Panc1 (cell line): ENCODE results near the gene ZNF446. TPM values are rescaled to one million over a fixed set of nuclear protein-coding genes. Genes with fewer than 3 reads are reported as not detected.
A peak's percentile ranks its signal among the peaks of the same experiment; 100 is the strongest.

Experiments
- ATAC-seq: fragments of 200-7000 bp; cut with Tn5 transposase; 2 replicates; pipeline ENCODE4 v1.9.1; 2020; ENCODE audit warnings: mild to moderate bottlenecking, moderate library complexity
- BruUV-seq: library from RNA; stranded (reverse); fragments of 400-500 nt; replicated peaks from 2 replicates; lab custom pipeline; 2021; lab: Mats Ljungman, UMichigan
- CTCF ChIA-PET: fragments of 300-600 bp; sonication (Branson Sonifier 250); formaldehyde crosslinking; loops from one replicate; lab custom pipeline; 2022; ENCODE audit warnings: antibody characterized with exemption; lab: Charles Lee
- POLR2A ChIA-PET: fragments of 300-600 bp; sonication (Branson Sonifier 250); formaldehyde crosslinking; loops from one replicate; lab custom pipeline; 2022; ENCODE audit warnings: antibody characterized with exemption; lab: Charles Lee
- DNase-seq: peaks from one replicate; pipeline ENCODE4 v3.0.0-alpha.2; 2010; ENCODE audit warnings: low read depth, low spot score
- H3K27ac ChIP-seq: 2 replicates; pipeline ENCODE4 v1.5.1; 2011; ENCODE audit warnings: mild to moderate bottlenecking, low read length, inconsistent platforms
- H3K27me3 ChIP-seq: fragments of 200-500 bp; sonication (Bioruptor generic); 2 replicates; pipeline ENCODE4 v1.6.0; 2014; ENCODE audit warnings: low read length, inconsistent platforms; ENCODE audit not compliant: control insufficient read depth, insufficient read depth
- H3K36me3 ChIP-seq: fragments of 200-500 bp; sonication (Bioruptor generic); 2 replicates; pipeline ENCODE4 v1.5.1; 2014; ENCODE audit warnings: inconsistent platforms, mild to moderate bottlenecking, low read length, moderate library complexity; ENCODE audit not compliant: control insufficient read depth, insufficient read depth
- H3K4me1 ChIP-seq: 2 replicates; pipeline ENCODE4 v1.5.1; 2011; ENCODE audit warnings: inconsistent platforms, mild to moderate bottlenecking, low read length, moderate library complexity; ENCODE audit not compliant: control insufficient read depth, insufficient read depth
- H3K4me3 ChIP-seq, 2 experiments: 2 replicates each; pipeline ENCODE4 v1.5.1; 2011 to 2012; ENCODE audit warnings: low read depth in 2 of 2, low read length in 2 of 2, mild to moderate bottlenecking in 2 of 2, inconsistent platforms in 1 of 2, moderate library complexity in 1 of 2
- H3K9me3 ChIP-seq: fragments of 200-500 bp; sonication (Bioruptor generic); 2 replicates; pipeline ENCODE4 v1.5.1; 2014; ENCODE audit warnings: low read depth, mild to moderate bottlenecking, inconsistent platforms, low read length, moderate library complexity; ENCODE audit not compliant: control insufficient read depth, insufficient read depth
- CTCF ChIP-seq: fragments of 450-650 bp; IDR thresholded peaks from 2 replicates; pipeline ENCODE4 v1.5.1; 2017; ENCODE audit warnings: mild to moderate bottlenecking
- POLR2AphosphoS5 ChIP-seq: IDR thresholded peaks from 2 replicates; pipeline ENCODE4 v1.6.1; 2012; ENCODE audit warnings: mild to moderate bottlenecking, low read depth, low read length, moderate library complexity
- REST ChIP-seq, 2 experiments: IDR thresholded peaks; 2 replicates each; pipeline ENCODE4 v1.6.1; 2011 to 2012; ENCODE audit warnings: low read depth in 2 of 2, control low read depth in 1 of 2, low read length in 1 of 2, mild to moderate bottlenecking in 1 of 2, moderate library complexity in 1 of 2; ENCODE audit not compliant: insufficient read depth in 1 of 2
- SIN3A ChIP-seq: IDR thresholded peaks from 2 replicates; pipeline ENCODE4 v1.6.1; 2012; ENCODE audit warnings: low read depth, mild to moderate bottlenecking, low read length, moderate library complexity, borderline replicate concordance; ENCODE audit not compliant: insufficient read depth
- TCF7L2 ChIP-seq: IDR thresholded peaks from 2 replicates; pipeline ENCODE4 v1.6.1; 2011; ENCODE audit warnings: mild to moderate bottlenecking, low read depth, low read length, inconsistent platforms
- in situ Hi-C: cut with HindIII; loops from 2 replicates; pipeline ENCODE4 v1.10.0; 2016; ENCODE audit warnings: low sequenced_read_pairs, low pct_unique_long_range_greater_than_20kb
- intact Hi-C: fragments of 100-400 bp; cut with micrococcal nuclease; formaldehyde crosslinking; loops from one replicate; pipeline ENCODE4 v1.10.0; 2022; ENCODE audit not compliant: unreplicated experiment
- total RNA-seq: library from RNA; stranded (reverse); gene quantifications from one replicate; pipeline ENCODE4 v1.2.1, GENCODE V29; 2021; ENCODE audit not compliant: unreplicated experiment

Gene ZNF446
- total RNA-seq, 1 experiment from 2014 or later = 20.7 TPM

DNA sequence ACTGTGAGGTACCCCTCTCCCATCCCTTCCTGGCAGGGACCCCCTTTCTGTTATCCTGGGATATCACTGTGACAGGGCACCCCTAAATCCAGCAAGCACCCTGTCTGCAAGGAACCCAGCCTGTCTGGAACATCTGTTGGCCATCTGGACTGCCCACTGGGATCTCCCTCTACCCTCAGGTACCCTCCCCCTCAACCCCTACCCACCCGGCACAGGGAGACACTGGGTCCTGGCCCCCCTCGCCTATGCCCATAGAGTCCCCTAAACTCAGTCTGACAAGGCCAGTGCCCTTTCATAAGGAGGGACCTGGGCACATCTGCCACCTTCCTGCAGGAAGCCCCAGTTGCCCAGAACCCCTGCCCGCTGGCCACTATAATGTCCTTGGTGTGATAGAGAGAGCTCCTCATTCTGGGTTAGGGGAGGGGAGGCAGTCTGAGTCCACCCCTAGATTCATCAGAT lies 38.4 kb downstream of the ZNF446 start:
- peak overlapping the region; percentile 38 to 70 for H3K4me3 ChIP-seq
- CTCF ChIA-PET = interaction anchor here (0.6 to 0.7 kb wide), 2 partner anchors 10 to 39 kb away, joined by 5 to 7 read pairs; no protein-coding TSS in a partner anchor
- in situ Hi-C loops = no loop called here
- no peak for TF ChIP-seq SIN3A
- no peak for TF ChIP-seq TCF7L2
- no peak for TF ChIP-seq POLR2AphosphoS5
- intact Hi-C loops = no loop called here
- peak overlapping the region; percentile 93 for H3K27ac ChIP-seq
- no peak for ATAC-seq
- POLR2A ChIA-PET = interaction anchor here (1.0 kb wide), 1 partner anchor 29 kb away, joined by 4 read pairs; the partner anchor contains the start of gene TRIM28
- peaks cover 26% of the 10 kb centered on the region for H3K4me1 ChIP-seq
- no TSS peak for BruUV-seq
- H3K36me3 ChIP-seq = peaks cover 3% of the 10 kb centered on the region; the same call in 1 of the 2 replicates
- no peak for DNase-seq
- H3K27me3 ChIP-seq = no peaks in the 10 kb centered on the region
- H3K9me3 ChIP-seq = no peaks in the 10 kb centered on the region

DNA sequence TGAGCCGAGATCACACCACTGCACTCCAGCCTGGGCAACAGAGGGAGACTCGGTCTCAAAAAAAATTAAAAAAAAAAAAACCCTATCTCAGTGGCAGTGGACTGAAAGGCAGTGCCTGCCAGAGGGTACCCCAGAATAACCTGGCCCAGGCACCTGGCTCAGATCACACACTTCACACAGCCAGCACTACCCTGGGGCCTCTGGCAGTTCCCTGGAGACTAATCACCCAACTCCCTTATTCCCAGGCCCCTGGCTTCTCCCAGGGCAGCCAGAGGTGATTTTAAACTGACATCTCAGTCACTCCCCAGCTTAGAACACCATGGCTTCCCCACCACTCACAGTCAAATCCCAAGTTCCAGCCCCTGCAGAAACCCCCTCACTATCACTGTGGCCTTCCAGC lies 39.1 kb downstream of the ZNF446 start:
- H3K27ac ChIP-seq = no peak overlapping the region
- H3K27me3 ChIP-seq = no peaks in the 10 kb centered on the region
- TF ChIP-seq TCF7L2 (no peak), CTCF (no peak), POLR2AphosphoS5 (no peak), REST (IDR thresholded peaks at IDR 0.05; ENCODE audit: insufficient read depth in 1 of 2, low read depth in 2 of 2, low read length in 1 of 2) (no peak), SIN3A (no peak)
- no peak for DNase-seq
- H3K9me3 ChIP-seq = no peaks in the 10 kb centered on the region
- POLR2A ChIA-PET = no interaction called here
- intact Hi-C loops (no loop called here), in situ Hi-C loops (no loop called here)
- no peak for ATAC-seq
- TSS peak; percentile 67 for BruUV-seq
- H3K36me3 ChIP-seq = peaks cover 3% of the 10 kb centered on the region; the same call in 1 of the 2 replicates
- CTCF ChIA-PET = no interaction called here
- H3K4me1 ChIP-seq = peaks cover 27% of the 10 kb centered on the region
- H3K4me3 ChIP-seq = no peak overlapping the region

- peak overlapping the region; percentile 5; the same call in 1 of the 2 replicates for H3K27ac ChIP-seq
- ChIA-PET POLR2A (interaction anchor here (0.8 kb wide), 1 partner anchor 56 kb away, joined by 5 read pairs; the partner anchor contains the start of gene MZF1), CTCF (no interaction called here)
- no peak for DNase-seq
- no peak overlapping the region for H3K4me3 ChIP-seq
- H3K36me3 ChIP-seq = peaks cover 3% of the 10 kb centered on the region; the same call in 1 of the 2 replicates
- intact Hi-C loops (no loop called here), in situ Hi-C loops (no loop called here)
- H3K4me1 ChIP-seq = peaks cover 33% of the 10 kb centered on the region
- no peaks in the 10 kb centered on the region for H3K9me3 ChIP-seq
- no peak for ATAC-seq
- H3K27me3 ChIP-seq = no peaks in the 10 kb centered on the region
- TF ChIP-seq TCF7L2 = no peak
- no peak for TF ChIP-seq SIN3A
- no peak for TF ChIP-seq REST (IDR thresholded peaks at IDR 0.05; ENCODE audit: insufficient read depth in 1 of 2, low read depth in 2 of 2, low read length in 1 of 2)
- TF ChIP-seq POLR2AphosphoS5 = no peak
- TF ChIP-seq CTCF = no peak
- BruUV-seq = no TSS peak
Measured at GRCh38 chr19:58516246-58516836, 40.2 kb downstream of the ZNF446 start.
